ENCODE data around the gene ATG5.

DNA sequence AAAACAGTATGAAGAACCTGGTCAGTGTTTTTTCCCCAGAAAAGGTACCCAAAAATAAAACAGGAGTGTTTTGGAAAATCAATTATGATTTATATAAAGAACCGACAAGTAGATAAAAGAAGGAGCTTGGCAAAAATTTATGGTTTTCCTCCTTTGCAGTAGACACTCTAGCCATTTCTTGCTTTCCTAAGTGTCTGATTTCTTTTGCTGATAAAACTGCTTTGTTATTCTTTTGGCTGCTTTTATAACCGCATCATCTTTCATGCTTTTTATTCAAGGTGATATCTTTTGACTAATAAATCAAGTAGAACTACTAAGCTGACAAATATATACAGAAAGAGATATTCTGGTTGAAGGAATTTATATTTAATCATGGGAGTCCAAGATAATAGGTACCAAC lies 16.6 kb downstream of the ATG5 start:
- TF ChIP-seq, protein P1, sequence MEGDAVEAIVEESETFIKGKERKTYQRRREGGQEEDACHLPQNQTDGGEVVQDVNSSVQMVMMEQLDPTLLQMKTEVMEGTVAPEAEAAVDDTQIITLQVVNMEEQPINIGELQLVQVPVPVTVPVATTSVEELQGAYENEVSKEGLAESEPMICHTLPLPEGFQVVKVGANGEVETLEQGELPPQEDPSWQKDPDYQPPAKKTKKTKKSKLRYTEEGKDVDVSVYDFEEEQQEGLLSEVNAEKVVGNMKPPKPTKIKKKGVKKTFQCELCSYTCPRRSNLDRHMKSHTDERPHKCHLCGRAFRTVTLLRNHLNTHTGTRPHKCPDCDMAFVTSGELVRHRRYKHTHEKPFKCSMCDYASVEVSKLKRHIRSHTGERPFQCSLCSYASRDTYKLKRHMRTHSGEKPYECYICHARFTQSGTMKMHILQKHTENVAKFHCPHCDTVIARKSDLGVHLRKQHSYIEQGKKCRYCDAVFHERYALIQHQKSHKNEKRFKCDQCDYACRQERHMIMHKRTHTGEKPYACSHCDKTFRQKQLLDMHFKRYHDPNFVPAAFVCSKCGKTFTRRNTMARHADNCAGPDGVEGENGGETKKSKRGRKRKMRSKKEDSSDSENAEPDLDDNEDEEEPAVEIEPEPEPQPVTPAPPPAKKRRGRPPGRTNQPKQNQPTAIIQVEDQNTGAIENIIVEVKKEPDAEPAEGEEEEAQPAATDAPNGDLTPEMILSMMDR (IDR thresholded peaks at IDR 0.05; ENCODE audit: insufficient read depth, low read depth, low read length) = no peak
- TF ChIP-seq EZH2 (IDR thresholded peaks at IDR 0.05; ENCODE audit: insufficient read depth, low read length) = no peak
